Smooth muscle cell (in vitro differentiated cells): ENCODE measurements around the gene RINT1. TPM values are rescaled to one million over a fixed set of nuclear protein-coding genes. Genes with fewer than 3 reads are reported as not detected.
"Not testable (repeated sequence)": the region's sequence is repeated elsewhere in the genome, so short reads cannot be mapped to it uniquely, and the experiment has no call there.

Experiments used
- DNase-seq: peaks from one replicate; lab custom pipeline; 2025; ENCODE audit not compliant: unreplicated experiment; lab: John Stamatoyannopoulos, UW
- H2AFZ ChIP-seq: fragments of 200-600 bp; sonication (generic); 2 replicates; pipeline ENCODE4 v1.6.0; 2016; ENCODE audit warnings: antibody characterized with exemption, low read depth, mild to moderate bottlenecking
- H3F3A ChIP-seq: fragments of 200-600 bp; sonication (generic); 2 replicates; pipeline ENCODE4 v1.6.0; 2017; ENCODE audit warnings: antibody characterized with exemption, low read depth
- H3K27ac ChIP-seq: fragments of 200-600 bp; sonication (generic); 2 replicates; pipeline ENCODE4 v1.5.1; 2016; ENCODE audit warnings: low read depth, mild to moderate bottlenecking
- H3K27me3 ChIP-seq: fragments of 200-600 bp; sonication (generic); 2 replicates; pipeline ENCODE4 v1.6.1; 2016; ENCODE audit warnings: low read depth, mild to moderate bottlenecking
- H3K36me3 ChIP-seq: fragments of 200-600 bp; sonication (generic); 2 replicates; pipeline ENCODE4 v1.5.1; 2016; ENCODE audit warnings: low read depth
- H3K4me1 ChIP-seq: fragments of 200-600 bp; sonication (generic); 2 replicates; pipeline ENCODE4 v1.5.1; 2016; ENCODE audit warnings: low read depth
- H3K4me2 ChIP-seq: fragments of 200-600 bp; sonication (generic); 2 replicates; pipeline ENCODE4 v1.6.0; 2016; ENCODE audit warnings: mild to moderate bottlenecking
- H3K4me3 ChIP-seq: fragments of 200-600 bp; sonication (generic); 2 replicates; pipeline ENCODE4 v1.5.1; 2016; ENCODE audit warnings: mild to moderate bottlenecking
- H3K79me2 ChIP-seq: fragments of 200-600 bp; sonication (generic); 2 replicates; pipeline ENCODE4 v1.6.0; 2016; ENCODE audit warnings: low read depth, mild to moderate bottlenecking
- H3K9ac ChIP-seq: fragments of 200-600 bp; sonication (generic); 2 replicates; pipeline ENCODE4 v1.6.0; 2016; ENCODE audit warnings: low read depth
- H3K9me3 ChIP-seq: fragments of 200-600 bp; sonication (generic); replicated peaks from 2 replicates; pipeline ENCODE4 v1.5.1; 2016; ENCODE audit warnings: low read depth
- H4K20me1 ChIP-seq: fragments of 200-600 bp; sonication (generic); 2 replicates; pipeline ENCODE4 v1.6.0; 2016; ENCODE audit warnings: low read depth
- WGBS: methylation state at CpG from one replicate; pipeline ENCODE4 v1.1.7; 2016; ENCODE audit warnings: low lambda C conversion rate; 5-methylcytosine and 5-hydroxymethylcytosine counted together
- polyA plus RNA-seq: library from polyadenylated mRNA; unstranded; fragments of >200 nt; fragmentation: Nextera tagmentation; extraction: Ambion mirVana; gene quantifications from 2 replicates; pipeline ENCODE4 v1.2.1, GENCODE V29; 2016
- total RNA-seq: library from RNA; depleted of rRNA; stranded (reverse); fragments of >200 nt; gene quantifications from 2 replicates; pipeline ENCODE4 v1.2.3, GENCODE V29; 2014
- TF ChIP-seq, protein P1 (sequence below): fragments of 200-600 bp; sonication (generic); IDR thresholded peaks from 2 replicates; pipeline ENCODE4 v1.5.1; 2017; ENCODE audit warnings: borderline replicate concordance, mild to moderate bottlenecking, antibody characterized with exemption; ENCODE audit not compliant: insufficient read depth, poor library complexity, severe bottlenecking

The RINT1 gene
- total and polyA plus RNA-seq, 2 experiments from 2014 or later = 18.9 to 22.4 TPM

DNA sequence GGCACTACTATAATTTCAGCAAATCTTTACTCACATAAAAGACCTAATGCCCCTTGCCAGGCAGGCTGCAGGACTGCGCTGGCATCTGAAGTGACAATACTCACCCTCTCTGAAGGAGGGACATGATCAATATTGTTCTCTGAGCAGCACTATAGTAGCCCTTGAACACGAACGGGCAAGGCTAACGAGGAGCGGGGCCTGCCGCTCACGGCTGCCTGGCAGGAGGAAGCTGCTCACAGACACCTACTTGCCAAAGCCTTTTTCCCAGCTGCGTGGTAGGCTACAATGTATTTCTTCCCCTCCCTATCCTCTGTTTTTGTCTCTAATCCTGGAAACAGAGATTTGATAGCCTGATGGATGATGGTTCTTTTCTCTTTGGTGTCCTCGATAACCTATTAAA, 29.8 kb upstream of the RINT1 start:
- no peaks in the 10 kb centered on the region for H3F3A ChIP-seq
- H3K36me3 ChIP-seq = peaks cover 5% of the 10 kb centered on the region
- no peak for DNase-seq
- H3K4me2 ChIP-seq = no peak overlapping the region
- WGBS = over 99% methylated on average over 9 of the region's 9 CpGs
- no peak overlapping the region for H3K9ac ChIP-seq
- no peak overlapping the region for H3K4me3 ChIP-seq
- TF ChIP-seq, protein P1, sequence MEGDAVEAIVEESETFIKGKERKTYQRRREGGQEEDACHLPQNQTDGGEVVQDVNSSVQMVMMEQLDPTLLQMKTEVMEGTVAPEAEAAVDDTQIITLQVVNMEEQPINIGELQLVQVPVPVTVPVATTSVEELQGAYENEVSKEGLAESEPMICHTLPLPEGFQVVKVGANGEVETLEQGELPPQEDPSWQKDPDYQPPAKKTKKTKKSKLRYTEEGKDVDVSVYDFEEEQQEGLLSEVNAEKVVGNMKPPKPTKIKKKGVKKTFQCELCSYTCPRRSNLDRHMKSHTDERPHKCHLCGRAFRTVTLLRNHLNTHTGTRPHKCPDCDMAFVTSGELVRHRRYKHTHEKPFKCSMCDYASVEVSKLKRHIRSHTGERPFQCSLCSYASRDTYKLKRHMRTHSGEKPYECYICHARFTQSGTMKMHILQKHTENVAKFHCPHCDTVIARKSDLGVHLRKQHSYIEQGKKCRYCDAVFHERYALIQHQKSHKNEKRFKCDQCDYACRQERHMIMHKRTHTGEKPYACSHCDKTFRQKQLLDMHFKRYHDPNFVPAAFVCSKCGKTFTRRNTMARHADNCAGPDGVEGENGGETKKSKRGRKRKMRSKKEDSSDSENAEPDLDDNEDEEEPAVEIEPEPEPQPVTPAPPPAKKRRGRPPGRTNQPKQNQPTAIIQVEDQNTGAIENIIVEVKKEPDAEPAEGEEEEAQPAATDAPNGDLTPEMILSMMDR = no peak
- peaks cover 1% of the 10 kb centered on the region for H3K4me1 ChIP-seq
- H2AFZ ChIP-seq = no peak overlapping the region
- H3K27me3 ChIP-seq = no peaks in the 10 kb centered on the region
- no peaks in the 10 kb centered on the region for H3K9me3 ChIP-seq
- H3K79me2 ChIP-seq = no peaks in the 10 kb centered on the region
- no peak overlapping the region for H3K27ac ChIP-seq
- no peaks in the 10 kb centered on the region for H4K20me1 ChIP-seq

DNA sequence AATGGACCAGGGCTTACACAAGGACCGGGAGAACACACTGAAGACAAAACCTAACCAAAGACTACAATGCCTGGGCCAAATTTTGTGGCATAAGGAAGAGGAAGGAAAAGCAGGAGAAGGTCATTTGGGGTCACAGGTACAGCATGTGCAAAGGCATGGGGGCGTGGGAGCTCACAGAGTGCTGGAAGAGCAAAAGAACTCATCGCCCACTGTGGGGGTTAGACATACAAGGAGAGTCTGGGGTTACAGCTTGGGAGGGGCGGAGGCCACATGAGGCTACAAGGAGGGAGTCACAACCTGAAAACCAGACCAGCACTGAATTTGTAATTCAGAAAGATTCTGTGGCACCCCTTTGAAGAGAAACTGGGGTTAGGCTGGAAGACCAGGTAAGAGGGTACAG, 19.6 kb upstream of the RINT1 start:
- H3K4me3 ChIP-seq = no peak overlapping the region
- H3K36me3 ChIP-seq = no peaks in the 10 kb centered on the region
- no peaks in the 10 kb centered on the region for H3K9me3 ChIP-seq
- no peaks in the 10 kb centered on the region for H3F3A ChIP-seq
- no peak overlapping the region for H3K27ac ChIP-seq
- TF ChIP-seq, protein P1 = no peak
- no peak overlapping the region for H3K4me2 ChIP-seq
- no peaks in the 10 kb centered on the region for H3K4me1 ChIP-seq
- no peak overlapping the region for H3K9ac ChIP-seq
- DNase-seq = no peak
- H2AFZ ChIP-seq = no peak overlapping the region
- H3K27me3 ChIP-seq = no peaks in the 10 kb centered on the region
- H3K79me2 ChIP-seq = peaks cover 66% of the 10 kb centered on the region
- peaks cover 26% of the 10 kb centered on the region for H4K20me1 ChIP-seq
- WGBS = 95% methylated on average over 4 of the region's 4 CpGs

DNA sequence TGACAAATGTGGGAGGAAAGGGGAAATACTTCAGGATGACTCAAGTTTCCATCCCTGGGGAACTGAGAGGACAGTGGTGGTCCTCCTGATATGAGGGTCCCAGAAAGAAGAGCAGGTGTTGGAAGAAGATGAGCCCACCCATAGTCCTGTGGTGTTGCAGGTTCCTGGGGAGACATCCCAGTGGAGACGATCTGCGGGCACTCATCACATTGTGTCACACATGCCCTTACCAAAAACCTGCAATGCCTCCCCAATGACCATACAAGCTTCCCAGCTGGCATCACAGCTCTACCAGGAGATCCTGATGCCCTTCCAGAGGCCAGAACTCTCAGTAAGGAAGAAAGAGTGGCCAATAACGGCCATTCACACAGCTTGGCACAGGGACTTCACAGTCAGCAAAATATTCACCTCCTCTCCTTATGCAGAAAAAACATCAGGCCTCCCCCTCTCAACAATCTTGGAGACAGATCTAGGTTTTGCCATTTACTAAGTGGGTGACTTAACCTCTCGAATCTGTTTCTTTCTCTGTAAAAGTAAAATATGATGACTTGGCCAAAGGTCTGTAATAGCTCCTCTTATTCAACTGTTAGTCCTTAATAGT, 19.0 kb upstream of the RINT1 start:
- WGBS = 96% methylated on average over 4 of the region's 4 CpGs
- H4K20me1 ChIP-seq = peaks cover 32% of the 10 kb centered on the region
- H3K4me3 ChIP-seq = no peak overlapping the region
- no peaks in the 10 kb centered on the region for H3F3A ChIP-seq
- no peak overlapping the region for H3K4me2 ChIP-seq
- TF ChIP-seq, protein P1 = no peak
- no peak overlapping the region for H3K9ac ChIP-seq
- H3K4me1 ChIP-seq = no peaks in the 10 kb centered on the region
- no peak for DNase-seq
- peaks cover 72% of the 10 kb centered on the region for H3K79me2 ChIP-seq
- H2AFZ ChIP-seq = no peak overlapping the region
- no peak overlapping the region for H3K27ac ChIP-seq
- no peaks in the 10 kb centered on the region for H3K9me3 ChIP-seq
- H3K27me3 ChIP-seq = no peaks in the 10 kb centered on the region
- H3K36me3 ChIP-seq = no peaks in the 10 kb centered on the region

DNA sequence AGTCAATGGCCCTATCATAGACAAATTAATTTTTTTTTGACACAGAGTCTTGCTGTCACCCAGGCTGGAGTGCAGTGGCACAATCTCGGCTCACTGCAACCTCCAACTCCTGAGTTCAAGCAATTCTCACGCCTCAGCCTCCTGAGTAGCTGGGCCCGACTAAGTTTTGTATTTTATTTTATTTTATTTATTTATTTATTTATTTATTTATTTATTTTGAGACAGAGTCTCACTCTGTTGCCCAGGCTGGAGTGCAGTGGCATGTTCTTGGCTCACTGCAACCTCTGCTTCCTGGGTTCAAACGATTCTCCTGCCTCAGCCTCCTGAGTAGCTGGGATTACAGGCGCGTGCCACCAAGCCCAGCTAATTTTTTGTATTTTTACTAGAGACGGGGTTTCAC, 16.4 kb upstream of the RINT1 start:
- H3K36me3 ChIP-seq, H2AFZ ChIP-seq, H3K9me3 ChIP-seq, H3K9ac ChIP-seq, DNase-seq, H3K4me3 ChIP-seq, H3K4me1 ChIP-seq, H3F3A ChIP-seq, H3K27ac ChIP-seq, H3K4me2 ChIP-seq, H3K27me3 ChIP-seq: not testable (repeated sequence)
- WGBS = 98% methylated on average over 7 of the region's 7 CpGs
- H3K79me2 ChIP-seq = peaks cover 70% of the 10 kb centered on the region
- H4K20me1 ChIP-seq = peaks cover 24% of the 10 kb centered on the region
